Mesenchymal stem cell (in vitro differentiated cells and primary cell): ENCODE measurements around the gene ZG16B.

Experiments
- DNase-seq: peaks from one replicate; pipeline ENCODE4 v3.0.0-alpha.2; 2013
- H2AFZ ChIP-seq: one replicate; pipeline ENCODE4 v1.6.1; 2013; ENCODE audit warnings: low read depth, mild to moderate bottlenecking, control low read depth, inconsistent platforms, low read length, moderate library complexity
- H2AK5ac ChIP-seq: 2 replicates; pipeline ENCODE4 v1.6.1; 2013; ENCODE audit warnings: low read length, moderate library complexity, mild to moderate bottlenecking, inconsistent platforms; ENCODE audit not compliant: severe bottlenecking
- H2BK120ac ChIP-seq: one replicate; pipeline ENCODE4 v1.6.1; 2013; ENCODE audit warnings: low read depth, mild to moderate bottlenecking, inconsistent platforms, low read length, moderate library complexity
- H2BK12ac ChIP-seq, 2 experiments: one replicate each; pipeline ENCODE4 v1.6.1; 2013; ENCODE audit warnings: inconsistent platforms in 2 of 2, low read length in 2 of 2, mild to moderate bottlenecking in 2 of 2, moderate library complexity in 2 of 2, control low read depth in 1 of 2
- H2BK15ac ChIP-seq: one replicate; pipeline ENCODE4 v1.6.1; 2013; ENCODE audit warnings: mild to moderate bottlenecking, low read depth, inconsistent platforms; ENCODE audit not compliant: poor library complexity, severe bottlenecking
- H2BK5ac ChIP-seq: 2 replicates; pipeline ENCODE4 v1.6.1; 2013; ENCODE audit warnings: low read depth, mild to moderate bottlenecking, low read length, control low read depth, inconsistent platforms; ENCODE audit not compliant: poor library complexity, severe bottlenecking
- H3K14ac ChIP-seq, 2 experiments: one replicate each; pipeline ENCODE4 v1.6.1; 2013; ENCODE audit warnings: inconsistent platforms in 2 of 2, low read length in 2 of 2, control low read depth in 1 of 2, mild to moderate bottlenecking in 1 of 2, moderate library complexity in 1 of 2
- H3K18ac ChIP-seq, 2 experiments: one replicate each; pipeline ENCODE4 v1.6.1; 2013; ENCODE audit warnings: inconsistent platforms in 2 of 2, low read length in 2 of 2, control low read depth in 1 of 2, low read depth in 1 of 2, mild to moderate bottlenecking in 1 of 2
- H3K23ac ChIP-seq, 2 experiments: one replicate each; pipeline ENCODE4 v1.6.1; 2013; ENCODE audit warnings: inconsistent platforms in 2 of 2, low read length in 2 of 2, mild to moderate bottlenecking in 2 of 2, moderate library complexity in 2 of 2, control low read depth in 1 of 2
- H3K27ac ChIP-seq: 2 replicates; pipeline ENCODE4 v1.5.1; 2013; ENCODE audit warnings: mild to moderate bottlenecking, moderate library complexity, low read length, control low read depth, inconsistent platforms; ENCODE audit not compliant: poor library complexity, severe bottlenecking
- H3K27me3 ChIP-seq, 2 experiments: 2 replicates each; pipeline versions ENCODE4 v1.6.1 to v1.7.0; 2013; ENCODE audit warnings: low read length in 2 of 2, mild to moderate bottlenecking in 2 of 2, moderate library complexity in 2 of 2, control low read depth in 1 of 2, inconsistent platforms in 1 of 2; ENCODE audit not compliant: control insufficient read depth in 1 of 2, insufficient read depth in 1 of 2
- H3K36me3 ChIP-seq, 2 experiments: 2 replicates each; pipeline versions ENCODE4 v1.6.1 to v1.7.0; 2013; ENCODE audit warnings: low read length in 2 of 2, control low read depth in 1 of 2, inconsistent platforms in 1 of 2, low read depth in 1 of 2, mild to moderate bottlenecking in 1 of 2; ENCODE audit not compliant: insufficient read depth in 2 of 2, control insufficient read depth in 1 of 2
- H3K4ac ChIP-seq, 2 experiments: one replicate each; pipeline ENCODE4 v1.6.1; 2013; ENCODE audit warnings: inconsistent platforms in 2 of 2, low read length in 2 of 2, mild to moderate bottlenecking in 2 of 2, moderate library complexity in 2 of 2, control low read depth in 1 of 2, low read depth in 1 of 2
- H3K4me1 ChIP-seq: 2 replicates; pipeline ENCODE4 v1.6.1; 2013; ENCODE audit warnings: low read depth, low read length, control low read depth; ENCODE audit not compliant: control insufficient read depth, insufficient read depth
- H3K4me2 ChIP-seq: 2 replicates; pipeline ENCODE4 v1.6.1; 2013; ENCODE audit warnings: low read length, mild to moderate bottlenecking, inconsistent platforms; ENCODE audit not compliant: poor library complexity, severe bottlenecking
- H3K4me3 ChIP-seq, 2 experiments: 2 replicates each; pipeline versions ENCODE4 v1.5.1 to v1.7.0; 2013; ENCODE audit warnings: low read length in 2 of 2, mild to moderate bottlenecking in 2 of 2, control low read depth in 1 of 2, low read depth in 1 of 2; ENCODE audit not compliant: insufficient read depth in 1 of 2
- H3K79me1 ChIP-seq: replicated peaks from 2 replicates; pipeline ENCODE4 v1.6.1; 2013; ENCODE audit warnings: mild to moderate bottlenecking, control low read depth, low read length, inconsistent platforms; ENCODE audit not compliant: poor library complexity, severe bottlenecking
- H3K9ac ChIP-seq: 2 replicates; pipeline ENCODE4 v1.7.0; 2013; ENCODE audit warnings: mild to moderate bottlenecking, low read length, moderate library complexity
- H3K9me3 ChIP-seq: 2 replicates; pipeline ENCODE4 v1.7.0; 2013; ENCODE audit warnings: mild to moderate bottlenecking, low read length; ENCODE audit not compliant: control insufficient read depth
- H4K8ac ChIP-seq: one replicate; pipeline ENCODE4 v1.6.1; 2013; ENCODE audit warnings: inconsistent platforms, mild to moderate bottlenecking, low read length, moderate library complexity
- H4K91ac ChIP-seq: one replicate; pipeline ENCODE4 v1.6.1; 2013; ENCODE audit warnings: mild to moderate bottlenecking, low read length, inconsistent platforms
- WGBS: methylation state at CpG from one replicate; pipeline ENCODE4 v1.1.7; 2013; ENCODE audit warnings: mixed read lengths; 5-methylcytosine and 5-hydroxymethylcytosine counted together

Gene ZG16B

GRCh38 chr16:2784358-2785100, 45.6 kb upstream of the ZG16B start:
- H2AFZ ChIP-seq = no peak overlapping the region

GRCh38 chr16:2785101-2785991, 44.8 kb upstream of the ZG16B start:
- no peak overlapping the region for H3K4me3 ChIP-seq
- H3K18ac ChIP-seq = no peak overlapping the region
- H3K14ac ChIP-seq = no peak overlapping the region
- no peak overlapping the region for H4K91ac ChIP-seq
- no peak overlapping the region for H3K9ac ChIP-seq
- H2AFZ ChIP-seq = no peak overlapping the region
- no peaks in the 10 kb centered on the region for H3K9me3 ChIP-seq
- H2BK12ac ChIP-seq = no peak overlapping the region
- H3K79me1 ChIP-seq = no peaks in the 10 kb centered on the region
- no peak overlapping the region for H4K8ac ChIP-seq
- no peak for DNase-seq
- H2BK120ac ChIP-seq = no peak overlapping the region
- no peak overlapping the region for H3K4ac ChIP-seq
- no peak overlapping the region for H2AK5ac ChIP-seq
- H3K36me3 ChIP-seq = no peaks in the 10 kb centered on the region
- H2BK15ac ChIP-seq = no peak overlapping the region
- no peak overlapping the region for H3K23ac ChIP-seq
- peaks cover 10 to 66% of the 10 kb centered on the region in 2 experiments for H3K27me3 ChIP-seq
- no peak overlapping the region for H3K27ac ChIP-seq
- WGBS = 91% methylated on average over 76 of the region's 79 CpGs
- H3K4me1 ChIP-seq = peaks cover 2% of the 10 kb centered on the region
- H2BK5ac ChIP-seq = no peak overlapping the region
- H3K4me2 ChIP-seq = no peak overlapping the region

More at GRCh38 chr16:2784358-2785100, 45.6 kb upstream of the ZG16B start:
- Histone ChIP-seq H4K8ac (no peak overlapping the region), H3K27me3 (peaks cover 9 to 60% of the 10 kb centered on the region in 2 experiments), H3K9me3 (no peaks in the 10 kb centered on the region), H3K36me3 (no peaks in the 10 kb centered on the region), H3K18ac (no peak overlapping the region), H3K14ac (no peak overlapping the region), H3K9ac (no peak overlapping the region), H3K27ac (no peak overlapping the region), H2BK120ac (no peak overlapping the region), H3K4me3 (no peak overlapping the region), H3K4me2 (no peak overlapping the region), H3K23ac (no peak overlapping the region), H2BK12ac (no peak overlapping the region), H4K91ac (no peak overlapping the region), H3K4me1 (peaks cover 2% of the 10 kb centered on the region), H3K4ac (no peak overlapping the region), H2AK5ac (no peak overlapping the region), H3K79me1 (peaks cover 1% of the 10 kb centered on the region), H2BK5ac (no peak overlapping the region), H2BK15ac (no peak overlapping the region)
- DNase-seq = no peak
- 91% methylated on average over 14 of the region's 15 CpGs for WGBS

GRCh38 chr16:2786061-2786825, 43.9 kb upstream of the ZG16B start:
- Histone ChIP-seq H3K4me1 (peaks cover 2% of the 10 kb centered on the region), H3K23ac (peak overlapping the region in 1 of 2 experiments; percentile 34), H3K9me3 (no peaks in the 10 kb centered on the region), H3K18ac (no peak overlapping the region), H3K4me3 (no peak overlapping the region), H4K91ac (no peak overlapping the region), H3K27ac (no peak overlapping the region), H3K79me1 (no peaks in the 10 kb centered on the region), H3K27me3 (peaks cover 19 to 75% of the 10 kb centered on the region in 2 experiments), H3K4ac (no peak overlapping the region), H4K8ac (no peak overlapping the region), H3K14ac (no peak overlapping the region), H2AK5ac (no peak overlapping the region), H2BK5ac (no peak overlapping the region), H3K9ac (no peak overlapping the region), H3K36me3 (no peaks in the 10 kb centered on the region), H2BK15ac (no peak overlapping the region), H2BK12ac (no peak overlapping the region), H2AFZ (no peak overlapping the region), H2BK120ac (no peak overlapping the region), H3K4me2 (no peak overlapping the region)
- DNase-seq = no peak
- WGBS = 82% methylated on average over 14 of the region's 15 CpGs

- Histone ChIP-seq H3K4ac (no peak overlapping the region), H3K9me3 (no peaks in the 10 kb centered on the region), H3K4me1 (peaks cover 2% of the 10 kb centered on the region), H3K14ac (no peak overlapping the region), H3K27ac (no peak overlapping the region), H3K79me1 (no peaks in the 10 kb centered on the region), H2AFZ (no peak overlapping the region), H3K27me3 (peaks cover 23 to 80% of the 10 kb centered on the region in 2 experiments), H3K18ac (no peak overlapping the region), H2BK120ac (no peak overlapping the region), H2BK5ac (no peak overlapping the region), H4K91ac (no peak overlapping the region), H3K4me3 (no peak overlapping the region), H2AK5ac (no peak overlapping the region), H3K4me2 (no peak overlapping the region), H3K23ac (no peak overlapping the region), H2BK15ac (no peak overlapping the region), H4K8ac (no peak overlapping the region), H3K9ac (no peak overlapping the region), H2BK12ac (no peak overlapping the region), H3K36me3 (no peaks in the 10 kb centered on the region)
- no peak for DNase-seq
- WGBS = 78% methylated on average over 3 of the region's 3 CpGs
Measured at GRCh38 chr16:2786826-2787151, 43.3 kb upstream of the ZG16B start.
